Measurements from ENCODE around the gene CAMK1D. TPM values are rescaled to one million over a fixed set of nuclear protein-coding genes. Genes with fewer than 3 reads are reported as not detected.

Gene CAMK1D
- total RNA-seq, 2 experiments from 2014 or later, result 3.4 to 4.2 TPM

GRCh38 chr10:12381536-12382156 is 32.3 kb downstream of the CAMK1D start:
- ATAC-seq (no peak), DNase-seq (no peak)
- ChIA-PET POLR2A (no interaction called here), CTCF (no interaction called here)
- no peak overlapping the region for H3K27ac Mint-ChIP-seq
- peaks cover 10% of the 10 kb centered on the region for H3K9me3 Mint-ChIP-seq (ENCODE audit: insufficient read depth)
- H3K4me3 Mint-ChIP-seq, result no peak overlapping the region
- H3K4me1 Mint-ChIP-seq (ENCODE audit: low read depth), result no peaks in the 10 kb centered on the region
- no peaks in the 10 kb centered on the region for H3K36me3 Mint-ChIP-seq (ENCODE audit: low read depth)
- H3K27me3 Mint-ChIP-seq (ENCODE audit: low read depth), result no peaks in the 10 kb centered on the region

- H3K36me3 Mint-ChIP-seq (ENCODE audit: low read depth), result no peaks in the 10 kb centered on the region
- peaks cover 10% of the 10 kb centered on the region for H3K9me3 Mint-ChIP-seq (ENCODE audit: insufficient read depth)
- H3K27ac Mint-ChIP-seq, result no peak overlapping the region
- H3K27me3 Mint-ChIP-seq (ENCODE audit: low read depth), result no peaks in the 10 kb centered on the region
- no peak overlapping the region for H3K4me3 Mint-ChIP-seq
- ATAC-seq, result no peak
- no peak for DNase-seq
- POLR2A ChIA-PET, result no interaction called here
- CTCF ChIA-PET, result interaction anchor here (1.1 kb wide), 1 partner anchor 15 kb away, joined by 3 read pairs; no protein-coding TSS in a partner anchor
- no peaks in the 10 kb centered on the region for H3K4me1 Mint-ChIP-seq (ENCODE audit: low read depth)
Measured at GRCh38 chr10:12382157-12382548, 32.8 kb downstream of the CAMK1D start.

GRCh38 chr10:12382956-12383531 is 33.7 kb downstream of the CAMK1D start:
- H3K9me3 Mint-ChIP-seq (ENCODE audit: insufficient read depth), result peaks cover 10% of the 10 kb centered on the region
- no peak for ATAC-seq
- POLR2A ChIA-PET, result no interaction called here
- no peaks in the 10 kb centered on the region for H3K4me1 Mint-ChIP-seq (ENCODE audit: low read depth)
- no peaks in the 10 kb centered on the region for H3K36me3 Mint-ChIP-seq (ENCODE audit: low read depth)
- CTCF ChIA-PET, result interaction anchor here (1.0 to 1.1 kb wide), 2 partner anchors 14 to 328 kb away, joined by 3 read pairs; no protein-coding TSS in a partner anchor
- no peaks in the 10 kb centered on the region for H3K27me3 Mint-ChIP-seq (ENCODE audit: low read depth)
- no peak for DNase-seq
- no peak overlapping the region for H3K4me3 Mint-ChIP-seq
- no peak overlapping the region for H3K27ac Mint-ChIP-seq

- H3K4me1 Mint-ChIP-seq (ENCODE audit: low read depth), result no peaks in the 10 kb centered on the region
- DNase-seq (no peak), ATAC-seq (no peak)
- peaks cover 10% of the 10 kb centered on the region for H3K9me3 Mint-ChIP-seq (ENCODE audit: insufficient read depth)
- H3K27ac Mint-ChIP-seq, result no peak overlapping the region
- peaks cover 4% of the 10 kb centered on the region for H3K27me3 Mint-ChIP-seq (ENCODE audit: low read depth)
- H3K36me3 Mint-ChIP-seq (ENCODE audit: low read depth), result no peaks in the 10 kb centered on the region
- no peak overlapping the region for H3K4me3 Mint-ChIP-seq
- CTCF ChIA-PET, result no interaction called here
- POLR2A ChIA-PET, result no interaction called here
Measured at GRCh38 chr10:12384906-12385305, 35.6 kb downstream of the CAMK1D start.

- ChIA-PET POLR2A (no interaction called here), CTCF (no interaction called here)
- ATAC-seq (no peak), DNase-seq (no peak)
- peaks cover 10% of the 10 kb centered on the region for H3K9me3 Mint-ChIP-seq (ENCODE audit: insufficient read depth)
- no peaks in the 10 kb centered on the region for H3K4me1 Mint-ChIP-seq (ENCODE audit: low read depth)
- peaks cover 4% of the 10 kb centered on the region for H3K27me3 Mint-ChIP-seq (ENCODE audit: low read depth)
- H3K27ac Mint-ChIP-seq, result no peak overlapping the region
- H3K4me3 Mint-ChIP-seq, result no peak overlapping the region
- H3K36me3 Mint-ChIP-seq (ENCODE audit: low read depth), result no peaks in the 10 kb centered on the region
Measured at GRCh38 chr10:12387561-12388210, 38.3 kb downstream of the CAMK1D start.

GRCh38 chr10:12388671-12389070 is 39.3 kb downstream of the CAMK1D start:
- Mint-ChIP-seq H3K27me3 (ENCODE audit: low read depth) (peaks cover 4% of the 10 kb centered on the region), H3K4me1 (ENCODE audit: low read depth) (no peaks in the 10 kb centered on the region), H3K9me3 (ENCODE audit: insufficient read depth) (peaks cover 10% of the 10 kb centered on the region), H3K27ac (no peak overlapping the region), H3K4me3 (no peak overlapping the region), H3K36me3 (ENCODE audit: low read depth) (no peaks in the 10 kb centered on the region)
- ATAC-seq (no peak), DNase-seq (no peak)
- POLR2A ChIA-PET, result no interaction called here
- CTCF ChIA-PET, result no interaction called here

- Mint-ChIP-seq H3K27ac (no peak overlapping the region), H3K9me3 (ENCODE audit: insufficient read depth) (peaks cover 10% of the 10 kb centered on the region), H3K36me3 (ENCODE audit: low read depth) (no peaks in the 10 kb centered on the region), H3K27me3 (ENCODE audit: low read depth) (peaks cover 4% of the 10 kb centered on the region), H3K4me3 (no peak overlapping the region), H3K4me1 (ENCODE audit: low read depth) (no peaks in the 10 kb centered on the region)
- no peak for ATAC-seq
- ChIA-PET CTCF (no interaction called here), POLR2A (no interaction called here)
- no peak for DNase-seq
Measured at GRCh38 chr10:12389154-12389734, 39.9 kb downstream of the CAMK1D start.

- DNase-seq (no peak), ATAC-seq (no peak)
- ChIA-PET POLR2A (no interaction called here), CTCF (interaction anchor here (0.7 kb wide), 1 partner anchor 265 kb away, joined by 3 read pairs; no protein-coding TSS in a partner anchor)
- Mint-ChIP-seq H3K9me3 (ENCODE audit: insufficient read depth) (no peaks in the 10 kb centered on the region), H3K4me1 (ENCODE audit: low read depth) (no peaks in the 10 kb centered on the region), H3K36me3 (ENCODE audit: low read depth) (no peaks in the 10 kb centered on the region), H3K4me3 (no peak overlapping the region), H3K27ac (no peak overlapping the region), H3K27me3 (ENCODE audit: low read depth) (peaks cover 4% of the 10 kb centered on the region)
Measured at GRCh38 chr10:12390733-12391132, 41.4 kb downstream of the CAMK1D start.

- Mint-ChIP-seq H3K27ac (no peak overlapping the region), H3K36me3 (ENCODE audit: low read depth) (no peaks in the 10 kb centered on the region)
Measured at GRCh38 chr10:12391206-12391605, 41.9 kb downstream of the CAMK1D start.

GRCh38 chr10:12393831-12394230 is 44.5 kb downstream of the CAMK1D start:
- no peak for DNase-seq
- H3K27ac Mint-ChIP-seq, result no peak overlapping the region
- H3K4me1 Mint-ChIP-seq (ENCODE audit: low read depth), result no peaks in the 10 kb centered on the region
- no peaks in the 10 kb centered on the region for H3K36me3 Mint-ChIP-seq (ENCODE audit: low read depth)
- H3K27me3 Mint-ChIP-seq (ENCODE audit: low read depth), result peaks cover 2% of the 10 kb centered on the region
- no peak overlapping the region for H3K4me3 Mint-ChIP-seq
- ATAC-seq, result no peak
- no peaks in the 10 kb centered on the region for H3K9me3 Mint-ChIP-seq (ENCODE audit: insufficient read depth)
- POLR2A ChIA-PET, result no interaction called here
- CTCF ChIA-PET, result no interaction called here

More at GRCh38 chr10:12391206-12391605, 41.9 kb downstream of the CAMK1D start:
- no peak for ATAC-seq
- Mint-ChIP-seq H3K27me3 (ENCODE audit: low read depth) (peaks cover 4% of the 10 kb centered on the region), H3K9me3 (ENCODE audit: insufficient read depth) (no peaks in the 10 kb centered on the region), H3K4me3 (no peak overlapping the region), H3K4me1 (ENCODE audit: low read depth) (no peaks in the 10 kb centered on the region)
- ChIA-PET POLR2A (no interaction called here), CTCF (no interaction called here)
- DNase-seq, result no peak

- no peaks in the 10 kb centered on the region for H3K9me3 Mint-ChIP-seq (ENCODE audit: insufficient read depth)
- H3K4me3 Mint-ChIP-seq, result no peak overlapping the region
- CTCF ChIA-PET, result no interaction called here
- no peaks in the 10 kb centered on the region for H3K27me3 Mint-ChIP-seq (ENCODE audit: low read depth)
- POLR2A ChIA-PET, result no interaction called here
- DNase-seq, result no peak
- no peak overlapping the region for H3K27ac Mint-ChIP-seq
- no peaks in the 10 kb centered on the region for H3K36me3 Mint-ChIP-seq (ENCODE audit: low read depth)
- no peak for ATAC-seq
- H3K4me1 Mint-ChIP-seq (ENCODE audit: low read depth), result no peaks in the 10 kb centered on the region
Measured at GRCh38 chr10:12394241-12395033, 45.1 kb downstream of the CAMK1D start.

GRCh38 chr10:12396093-12396492 is 46.7 kb downstream of the CAMK1D start:
- Mint-ChIP-seq H3K9me3 (ENCODE audit: insufficient read depth) (no peaks in the 10 kb centered on the region), H3K4me3 (no peak overlapping the region), H3K27me3 (ENCODE audit: low read depth) (no peaks in the 10 kb centered on the region), H3K4me1 (ENCODE audit: low read depth) (no peaks in the 10 kb centered on the region), H3K36me3 (ENCODE audit: low read depth) (no peaks in the 10 kb centered on the region), H3K27ac (no peak overlapping the region)
- no peak for ATAC-seq
- ChIA-PET CTCF (interaction anchor here (1.1 kb wide), 1 partner anchor 24 kb away, joined by 3 read pairs; no protein-coding TSS in a partner anchor), POLR2A (no interaction called here)
- no peak for DNase-seq

Data from activated CD8-positive, alpha-beta T cell treated with anti-CD3 and anti-CD28 coated beads, Interleukin-2, amount 10 ng/mL, durations not matched to agents 7 days and 5 days (primary cell).